GM18499 (cell line): ENCODE measurements around the gene SCAF1.
"Not testable (repeated sequence)": the region's sequence is repeated elsewhere in the genome, so short reads cannot be mapped to it uniquely, and the experiment has no call there.

Source experiments
- ATAC-seq: cut with Tn5 transposase; IDR thresholded peaks from one replicate; pipeline ENCODE4 v1.9.1; 2021; ENCODE audit warnings: moderate number of reproducible peaks; ENCODE audit not compliant: insufficient read depth, unreplicated experiment

SCAF1 gene

DNA sequence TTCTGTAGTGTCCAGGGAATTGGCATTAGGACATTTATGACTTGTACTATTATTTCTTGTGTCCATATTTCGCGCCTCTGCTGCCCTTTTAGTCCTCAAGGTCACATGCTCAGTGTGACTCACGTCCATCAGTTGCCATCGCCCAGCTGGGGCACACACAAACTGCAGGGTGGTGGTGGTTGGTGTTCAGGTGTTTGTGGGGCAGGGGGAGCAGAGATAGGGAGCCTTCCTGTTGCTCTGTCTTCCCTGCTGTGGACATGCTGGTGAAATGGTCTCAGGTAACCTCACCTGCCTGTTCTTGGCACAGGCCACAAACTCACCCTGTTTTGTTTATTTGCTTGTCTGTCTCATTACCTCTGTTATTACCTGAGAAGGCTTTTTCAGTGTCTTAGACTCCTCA lies 28.6 kb upstream of the SCAF1 start:
- no peak for ATAC-seq

- ATAC-seq, result no peak
Observed at GRCh38 chr19:49614096-49614833, 27.7 kb upstream of the SCAF1 start.

DNA sequence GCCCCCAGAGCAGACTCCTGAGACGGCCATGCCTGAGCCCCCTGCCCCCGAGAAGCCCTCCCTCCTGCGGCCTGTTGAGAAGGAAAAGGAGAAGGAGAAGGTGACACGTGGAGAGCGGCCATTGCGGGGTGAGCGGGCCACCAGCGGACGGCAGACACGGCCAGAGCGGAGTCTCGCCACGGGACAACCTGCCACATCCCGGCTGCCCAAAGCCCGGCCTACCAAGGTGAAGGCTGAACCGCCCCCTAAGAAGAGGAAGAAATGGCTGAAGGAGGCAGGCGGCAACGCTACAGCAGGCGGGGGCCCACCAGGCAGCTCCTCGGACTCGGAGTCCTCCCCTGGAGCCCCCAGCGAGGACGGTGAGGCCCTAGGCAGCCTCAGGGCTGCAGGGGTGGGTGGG lies 26.1 kb upstream of the SCAF1 start:
- ATAC-seq, result no peak

GRCh38 chr19:49616532-49616931 lies 25.5 kb upstream of the SCAF1 start:
- ATAC-seq, result no peak

GRCh38 chr19:49616945-49617344 lies 25.1 kb upstream of the SCAF1 start:
- no peak for ATAC-seq

- ATAC-seq, result not testable (repeated sequence)
Observed at GRCh38 chr19:49617860-49618259, 24.1 kb upstream of the SCAF1 start.

- no peak for ATAC-seq
Observed at GRCh38 chr19:49624967-49625910, 16.8 kb upstream of the SCAF1 start.

GRCh38 chr19:49626226-49626625 lies 15.8 kb upstream of the SCAF1 start:
- ATAC-seq, result no peak

DNA sequence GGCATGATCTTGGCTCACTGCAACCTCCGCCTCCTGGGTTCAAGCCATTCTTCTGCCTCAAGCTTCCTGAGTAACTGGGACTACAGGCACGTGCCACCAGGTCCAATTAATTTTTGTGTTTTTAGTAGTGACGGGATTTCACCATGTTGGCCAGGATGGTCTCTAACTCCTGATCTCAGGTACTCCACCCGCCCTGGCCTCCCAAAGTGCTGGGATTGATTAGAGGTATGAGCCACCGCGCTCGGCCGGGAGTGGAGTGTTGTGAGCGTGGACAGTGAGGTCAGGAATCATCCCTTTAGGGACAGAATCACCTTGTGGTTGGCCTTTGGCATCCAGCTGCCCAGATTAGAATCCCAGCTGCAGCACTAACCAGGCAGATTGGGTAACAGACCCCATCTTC lies 12.3 kb upstream of the SCAF1 start:
- ATAC-seq, result no peak

- no peak for ATAC-seq
Observed at GRCh38 chr19:49631014-49631588, 10.9 kb upstream of the SCAF1 start.

DNA sequence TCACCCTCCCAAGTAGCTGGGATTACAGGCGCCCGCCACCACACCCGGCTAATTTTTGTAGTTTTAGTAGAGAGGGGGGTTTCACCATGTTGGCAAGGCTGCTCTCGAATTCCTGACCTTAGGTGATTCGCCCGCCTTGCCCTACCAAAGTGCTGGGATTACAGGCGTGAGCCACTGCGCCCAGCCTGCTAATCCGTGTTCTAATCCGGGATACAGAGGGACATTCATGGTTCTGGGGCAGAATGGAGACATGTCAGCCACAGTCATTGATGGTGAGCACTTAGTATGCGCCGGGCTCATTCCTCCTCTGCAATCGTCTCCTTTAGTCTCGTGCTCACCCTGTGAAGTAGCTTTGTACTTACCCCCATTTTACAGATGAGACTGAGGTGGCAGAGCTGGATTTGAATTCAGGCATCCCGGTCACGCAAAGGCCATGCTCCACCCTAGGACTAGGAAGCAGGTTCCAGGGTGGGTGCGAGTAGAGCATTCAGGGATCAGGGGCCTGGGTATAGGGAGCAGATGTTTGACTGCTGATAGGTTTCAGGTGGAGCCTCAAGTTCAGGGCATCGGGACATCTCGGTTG lies 10.3 kb upstream of the SCAF1 start:
- no peak for ATAC-seq

GRCh38 chr19:49632576-49632975 lies 9.4 kb upstream of the SCAF1 start:
- no peak for ATAC-seq

GRCh38 chr19:49633273-49633672 lies 8.7 kb upstream of the SCAF1 start:
- not testable (repeated sequence) for ATAC-seq

GRCh38 chr19:49635530-49636232 lies 6.3 kb upstream of the SCAF1 start:
- no peak for ATAC-seq

GRCh38 chr19:49636233-49636932 lies 5.6 kb upstream of the SCAF1 start:
- ATAC-seq, result no peak

DNA sequence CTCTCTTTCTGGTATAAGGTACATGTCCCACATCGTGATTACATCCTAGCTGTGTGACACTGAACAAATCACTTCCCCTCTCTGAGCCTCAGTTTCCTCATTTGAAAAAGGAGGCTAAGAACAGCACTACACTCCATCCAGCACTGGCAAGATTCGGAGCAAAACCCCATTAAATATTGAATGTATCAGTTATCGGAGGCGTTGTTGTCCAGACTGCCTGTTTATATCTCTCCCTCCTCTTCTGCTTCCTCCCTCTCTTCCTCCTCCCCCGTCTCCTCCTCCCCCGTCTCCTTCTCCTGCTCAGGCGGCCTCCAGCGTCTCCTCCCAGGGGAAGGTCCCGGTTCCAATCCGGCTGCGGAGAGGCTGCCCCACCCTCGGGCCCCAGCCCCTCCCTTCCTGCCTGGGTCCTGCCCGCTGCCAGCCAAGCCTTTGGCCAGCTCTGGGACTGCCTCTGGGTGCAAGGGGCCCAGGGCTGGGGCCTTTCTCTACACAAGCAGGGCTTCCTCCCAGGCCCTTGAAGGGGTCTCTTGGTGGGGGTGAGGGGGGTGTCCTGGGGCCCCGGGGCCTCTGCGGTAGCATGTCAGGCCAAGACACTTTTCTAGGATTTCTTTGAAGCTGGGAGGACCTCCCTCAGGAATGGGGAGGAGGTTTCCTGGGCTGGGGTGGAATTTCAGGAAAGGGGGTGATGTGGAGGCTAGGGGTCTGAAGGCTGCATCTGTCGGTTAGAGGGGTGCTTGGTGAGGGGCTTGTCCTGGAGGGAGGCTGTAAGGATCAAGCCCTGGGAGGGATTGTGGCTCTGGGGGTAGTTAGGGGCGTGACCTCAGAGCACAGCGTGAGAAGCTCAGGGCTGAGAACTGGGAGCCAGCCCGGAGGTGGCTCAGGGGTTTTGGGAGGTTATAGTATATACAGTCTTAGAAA lies 3.9 kb upstream of the SCAF1 start:
- ATAC-seq, result no peak

DNA sequence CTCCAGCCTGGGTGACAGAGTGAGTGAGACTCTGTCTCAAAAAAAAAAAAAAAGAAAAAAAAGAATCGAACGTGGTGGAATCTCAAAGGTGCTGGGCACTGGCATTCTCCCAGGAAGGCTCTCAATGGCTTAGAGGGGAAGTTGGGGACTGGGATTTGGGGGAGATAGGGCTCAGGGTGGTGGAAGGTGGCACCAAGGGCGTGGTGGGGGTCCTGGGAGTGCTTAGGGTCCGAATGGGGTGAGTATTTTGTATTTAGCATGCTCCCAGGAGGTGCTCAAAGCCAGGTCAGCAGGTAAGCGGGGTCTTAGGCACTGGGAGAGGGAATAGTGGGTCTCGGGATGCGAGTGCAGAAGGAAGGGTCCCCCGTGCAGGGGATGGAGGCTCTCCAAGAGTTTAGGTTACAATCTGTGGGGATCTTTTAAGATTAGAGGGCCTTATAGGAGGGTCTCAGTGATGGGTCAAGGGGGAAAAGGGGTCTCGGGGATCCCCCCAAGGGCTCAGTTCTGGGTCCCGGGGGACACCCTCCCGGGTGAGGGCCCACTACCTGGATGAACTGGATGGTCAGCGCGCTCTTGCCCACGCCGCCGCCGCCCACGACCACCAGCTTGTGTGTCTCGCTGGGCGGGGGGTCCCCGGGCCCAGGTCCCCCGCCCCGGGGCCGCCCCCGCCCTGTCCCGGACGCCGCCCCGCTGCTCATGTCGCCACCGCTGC lies 2.5 kb upstream of the SCAF1 start:
- no peak for ATAC-seq
